Measurements from ENCODE around the gene CTIF.

The CTIF gene

GRCh38 chr18:48548921-48549320, 10.1 kb downstream of the CTIF start:
- no peak overlapping the region for H3K27ac Mint-ChIP-seq
- H3K4me1 Mint-ChIP-seq (ENCODE audit: low read depth), result peaks cover 58% of the 10 kb centered on the region
- H3K36me3 Mint-ChIP-seq (ENCODE audit: low read depth), result peaks cover 20% of the 10 kb centered on the region
- no peak overlapping the region for H3K4me3 Mint-ChIP-seq
- no peaks in the 10 kb centered on the region for H3K9me3 Mint-ChIP-seq
- peaks cover 4% of the 10 kb centered on the region for H3K27me3 Mint-ChIP-seq
- intact Hi-C loops (cut with micrococcal nuclease), result loop anchor here (10.0 kb wide), 1 partner anchor 936 kb away; the partner anchor contains the start of gene C18orf32

GRCh38 chr18:48550101-48550729, 11.4 kb downstream of the CTIF start:
- Mint-ChIP-seq H3K36me3 (ENCODE audit: low read depth) (peaks cover 27% of the 10 kb centered on the region), H3K27ac (no peak overlapping the region), H3K9me3 (no peaks in the 10 kb centered on the region), H3K4me1 (ENCODE audit: low read depth) (peaks cover 49% of the 10 kb centered on the region), H3K4me3 (no peak overlapping the region), H3K27me3 (no peaks in the 10 kb centered on the region)
- intact Hi-C loops (cut with micrococcal nuclease), result no loop called here

- Mint-ChIP-seq H3K27me3 (no peaks in the 10 kb centered on the region), H3K27ac (no peak overlapping the region), H3K4me1 (ENCODE audit: low read depth) (peaks cover 40% of the 10 kb centered on the region), H3K9me3 (no peaks in the 10 kb centered on the region), H3K4me3 (no peak overlapping the region), H3K36me3 (ENCODE audit: low read depth) (peaks cover 35% of the 10 kb centered on the region)
- intact Hi-C loops (cut with micrococcal nuclease), result no loop called here
Measured at GRCh38 chr18:48551100-48551499, 12.3 kb downstream of the CTIF start.

DNA sequence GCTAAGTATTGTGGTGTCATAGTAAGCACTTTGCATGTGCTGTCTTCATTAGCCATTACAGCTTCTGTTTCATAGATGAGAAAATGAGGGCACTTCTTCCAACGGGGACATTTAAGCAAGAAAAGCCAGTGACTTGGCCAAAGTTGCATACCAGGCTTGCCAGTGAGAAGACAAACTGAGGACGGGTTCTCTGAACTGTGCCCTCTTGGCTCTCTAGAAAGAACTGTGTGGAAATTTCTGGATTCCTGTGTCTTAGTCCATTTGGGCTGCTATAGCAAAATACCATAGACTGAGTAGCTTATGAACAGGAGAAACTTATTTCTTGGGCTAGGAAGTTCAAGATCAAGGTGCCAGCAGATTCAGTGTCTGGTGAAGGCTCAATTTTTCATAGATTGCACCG, 13.3 kb downstream of the CTIF start:
- intact Hi-C loops (cut with micrococcal nuclease), result no loop called here
- H3K36me3 Mint-ChIP-seq (ENCODE audit: low read depth), result peaks cover 40% of the 10 kb centered on the region
- H3K4me1 Mint-ChIP-seq (ENCODE audit: low read depth), result peaks cover 32% of the 10 kb centered on the region
- no peaks in the 10 kb centered on the region for H3K27me3 Mint-ChIP-seq
- no peak overlapping the region for H3K4me3 Mint-ChIP-seq
- H3K9me3 Mint-ChIP-seq, result no peaks in the 10 kb centered on the region
- H3K27ac Mint-ChIP-seq, result no peak overlapping the region

- Mint-ChIP-seq H3K27me3 (no peaks in the 10 kb centered on the region), H3K27ac (no peak overlapping the region), H3K36me3 (ENCODE audit: low read depth) (peaks cover 40% of the 10 kb centered on the region), H3K9me3 (no peaks in the 10 kb centered on the region), H3K4me3 (no peak overlapping the region), H3K4me1 (ENCODE audit: low read depth) (peaks cover 23% of the 10 kb centered on the region)
- intact Hi-C loops (cut with micrococcal nuclease), result no loop called here
Measured at GRCh38 chr18:48553236-48553635, 14.4 kb downstream of the CTIF start.

DNA sequence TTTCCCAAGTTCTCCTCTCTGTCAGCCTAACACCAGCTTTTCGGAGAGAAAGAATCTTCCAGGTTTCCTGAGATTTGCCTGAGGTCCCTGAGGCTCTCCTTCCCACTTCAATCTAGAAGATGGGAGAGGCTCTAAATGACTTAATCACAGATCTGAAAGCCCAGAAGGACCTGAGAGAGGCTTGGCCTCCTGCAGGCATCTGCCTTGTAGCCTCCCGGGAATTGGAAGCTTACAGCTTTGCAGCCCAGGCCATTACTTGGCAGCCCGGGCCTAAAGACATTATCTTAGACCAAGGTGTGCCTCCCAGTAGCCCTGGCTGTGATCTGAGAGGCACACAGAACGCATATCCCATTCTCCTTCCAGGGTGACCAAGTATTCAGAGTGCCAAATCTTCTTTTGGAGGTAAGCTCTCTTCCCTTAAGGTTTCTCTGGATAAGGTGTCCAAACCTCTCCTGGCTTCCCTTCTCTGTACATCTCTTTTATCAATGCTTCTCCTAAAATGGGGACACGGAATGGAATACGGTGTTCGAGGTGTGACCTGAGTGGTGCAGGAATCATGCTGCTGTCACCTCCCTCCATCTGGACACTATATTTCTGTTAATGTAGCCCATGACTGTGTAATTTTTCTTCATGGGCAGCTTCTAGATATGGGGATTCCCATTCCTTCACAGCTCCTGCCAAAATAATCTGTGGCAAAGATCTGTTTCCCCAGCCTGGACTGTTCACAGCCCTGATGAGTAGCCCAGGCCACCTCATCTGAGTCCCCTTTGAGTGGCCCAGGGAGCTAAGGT, 16.0 kb downstream of the CTIF start:
- Mint-ChIP-seq H3K9me3 (no peaks in the 10 kb centered on the region), H3K36me3 (ENCODE audit: low read depth) (peaks cover 31% of the 10 kb centered on the region), H3K4me3 (no peak overlapping the region), H3K4me1 (ENCODE audit: low read depth) (peaks cover 7% of the 10 kb centered on the region), H3K27ac (no peak overlapping the region), H3K27me3 (no peaks in the 10 kb centered on the region)
- intact Hi-C loops (cut with micrococcal nuclease), result no loop called here

GRCh38 chr18:48555465-48555995, 16.7 kb downstream of the CTIF start:
- H3K9me3 Mint-ChIP-seq, result no peaks in the 10 kb centered on the region
- intact Hi-C loops (cut with micrococcal nuclease), result no loop called here
- H3K36me3 Mint-ChIP-seq (ENCODE audit: low read depth), result peaks cover 31% of the 10 kb centered on the region
- H3K4me1 Mint-ChIP-seq (ENCODE audit: low read depth), result peaks cover 2% of the 10 kb centered on the region
- no peak overlapping the region for H3K4me3 Mint-ChIP-seq
- H3K27me3 Mint-ChIP-seq, result no peaks in the 10 kb centered on the region
- H3K27ac Mint-ChIP-seq, result no peak overlapping the region

DNA sequence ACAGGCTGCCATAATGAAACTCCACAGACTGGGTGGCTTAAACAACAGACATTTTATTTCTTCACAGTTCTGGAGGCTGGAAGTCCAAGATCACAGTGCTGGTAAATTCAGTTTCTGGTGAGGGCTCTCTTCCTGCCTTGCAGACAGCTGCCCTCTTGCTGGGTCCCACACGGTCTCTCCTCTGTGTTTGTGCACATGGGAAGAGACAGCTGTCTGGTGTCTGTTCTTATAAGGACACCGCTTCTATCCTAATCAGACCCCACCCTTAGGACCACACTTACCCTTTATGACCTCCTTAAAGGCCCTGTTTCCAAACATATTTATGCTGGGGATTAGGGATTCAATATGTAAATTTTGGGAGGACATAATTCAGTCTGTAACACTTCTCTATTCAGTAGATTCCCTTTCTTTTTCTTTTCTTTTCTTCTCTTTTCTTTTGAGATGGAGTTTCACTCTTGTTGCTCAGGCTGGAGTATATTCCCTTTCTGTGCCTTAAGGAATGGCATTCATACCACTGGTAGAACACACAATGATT, 18.9 kb downstream of the CTIF start:
- no peaks in the 10 kb centered on the region for H3K9me3 Mint-ChIP-seq
- H3K27ac Mint-ChIP-seq, result no peak overlapping the region
- intact Hi-C loops (cut with micrococcal nuclease), result no loop called here
- peaks cover 4% of the 10 kb centered on the region for H3K4me1 Mint-ChIP-seq (ENCODE audit: low read depth)
- H3K4me3 Mint-ChIP-seq, result no peak overlapping the region
- no peaks in the 10 kb centered on the region for H3K27me3 Mint-ChIP-seq
- peaks cover 31% of the 10 kb centered on the region for H3K36me3 Mint-ChIP-seq (ENCODE audit: low read depth)

- intact Hi-C loops (cut with micrococcal nuclease), result no loop called here
- no peak overlapping the region for H3K27ac Mint-ChIP-seq
- H3K4me3 Mint-ChIP-seq, result no peak overlapping the region
- H3K4me1 Mint-ChIP-seq (ENCODE audit: low read depth), result peaks cover 10% of the 10 kb centered on the region
- H3K9me3 Mint-ChIP-seq, result no peaks in the 10 kb centered on the region
- H3K27me3 Mint-ChIP-seq, result no peaks in the 10 kb centered on the region
- peaks cover 28% of the 10 kb centered on the region for H3K36me3 Mint-ChIP-seq (ENCODE audit: low read depth)
Measured at GRCh38 chr18:48558248-48558647, 19.4 kb downstream of the CTIF start.

- Mint-ChIP-seq H3K27ac (no peak overlapping the region), H3K4me3 (no peak overlapping the region), H3K4me1 (ENCODE audit: low read depth) (peaks cover 17% of the 10 kb centered on the region), H3K9me3 (no peaks in the 10 kb centered on the region), H3K36me3 (ENCODE audit: low read depth) (peaks cover 11% of the 10 kb centered on the region), H3K27me3 (no peaks in the 10 kb centered on the region)
- intact Hi-C loops (cut with micrococcal nuclease), result no loop called here
Measured at GRCh38 chr18:48560491-48560890, 21.7 kb downstream of the CTIF start.

GRCh38 chr18:48562075-48562474, 23.2 kb downstream of the CTIF start:
- H3K9me3 Mint-ChIP-seq, result no peaks in the 10 kb centered on the region
- intact Hi-C loops (cut with micrococcal nuclease), result no loop called here
- no peak overlapping the region for H3K4me3 Mint-ChIP-seq
- no peak overlapping the region for H3K27ac Mint-ChIP-seq
- H3K27me3 Mint-ChIP-seq, result no peaks in the 10 kb centered on the region
- H3K36me3 Mint-ChIP-seq (ENCODE audit: low read depth), result no peaks in the 10 kb centered on the region
- peaks cover 22% of the 10 kb centered on the region for H3K4me1 Mint-ChIP-seq (ENCODE audit: low read depth)

DNA sequence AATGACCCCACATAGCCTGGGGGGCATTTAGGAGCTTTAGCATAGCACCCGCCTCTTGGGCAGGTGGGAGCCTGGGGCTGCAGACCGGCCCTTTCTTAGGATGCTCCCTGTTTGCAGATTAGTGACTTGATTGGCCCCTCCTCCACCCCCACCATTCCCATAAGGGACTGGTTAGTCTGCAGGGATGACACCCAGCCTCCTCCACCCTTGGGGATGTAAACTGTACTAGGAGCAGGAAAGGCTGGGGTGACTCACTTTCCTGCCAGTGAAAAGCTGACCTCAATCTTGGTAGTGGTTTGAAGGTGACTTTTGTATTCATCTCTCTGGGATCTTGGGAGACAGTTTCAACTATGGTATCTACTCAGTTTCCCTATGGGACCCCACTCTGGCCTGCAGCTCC, 24.2 kb downstream of the CTIF start:
- Mint-ChIP-seq H3K27me3 (no peaks in the 10 kb centered on the region), H3K36me3 (ENCODE audit: low read depth) (peaks cover 1% of the 10 kb centered on the region), H3K9me3 (no peaks in the 10 kb centered on the region), H3K27ac (no peak overlapping the region), H3K4me3 (no peak overlapping the region), H3K4me1 (ENCODE audit: low read depth) (peaks cover 22% of the 10 kb centered on the region)
- intact Hi-C loops (cut with micrococcal nuclease), result no loop called here

GRCh38 chr18:48564139-48564538, 25.3 kb downstream of the CTIF start:
- H3K36me3 Mint-ChIP-seq (ENCODE audit: low read depth), result peaks cover 5% of the 10 kb centered on the region
- H3K27me3 Mint-ChIP-seq, result no peaks in the 10 kb centered on the region
- intact Hi-C loops (cut with micrococcal nuclease), result no loop called here
- peaks cover 22% of the 10 kb centered on the region for H3K4me1 Mint-ChIP-seq (ENCODE audit: low read depth)
- H3K27ac Mint-ChIP-seq, result no peak overlapping the region
- H3K9me3 Mint-ChIP-seq, result no peaks in the 10 kb centered on the region
- H3K4me3 Mint-ChIP-seq, result no peak overlapping the region

GRCh38 chr18:48565105-48565504, 26.3 kb downstream of the CTIF start:
- Mint-ChIP-seq H3K27me3 (no peaks in the 10 kb centered on the region), H3K4me3 (no peak overlapping the region), H3K27ac (no peak overlapping the region), H3K9me3 (no peaks in the 10 kb centered on the region), H3K4me1 (ENCODE audit: low read depth) (peaks cover 26% of the 10 kb centered on the region), H3K36me3 (ENCODE audit: low read depth) (peaks cover 5% of the 10 kb centered on the region)
- intact Hi-C loops (cut with micrococcal nuclease), result no loop called here
